ENCODE data around the gene MICAL2.

The MICAL2 gene

DNA sequence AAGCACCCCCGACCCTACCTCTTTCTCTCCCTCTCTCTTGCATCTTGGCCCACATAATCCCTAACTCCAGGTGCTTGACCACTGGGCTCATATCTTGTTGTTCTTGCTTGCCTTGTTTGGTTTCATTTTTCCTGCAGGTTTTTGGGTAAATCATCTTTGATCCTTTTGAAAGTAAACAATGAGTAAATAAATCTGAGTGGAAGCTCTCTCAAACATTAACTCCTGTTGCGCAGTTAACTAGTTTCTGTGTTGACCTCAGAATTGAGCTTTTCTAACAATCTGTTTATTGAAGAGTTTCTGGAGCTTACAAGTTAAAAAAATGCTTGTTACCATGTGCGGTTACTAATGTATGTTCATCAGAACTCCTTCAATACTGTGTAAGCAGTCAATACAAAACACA, 38.8 kb upstream of the MICAL2 start:
- no peak for ATAC-seq

DNA sequence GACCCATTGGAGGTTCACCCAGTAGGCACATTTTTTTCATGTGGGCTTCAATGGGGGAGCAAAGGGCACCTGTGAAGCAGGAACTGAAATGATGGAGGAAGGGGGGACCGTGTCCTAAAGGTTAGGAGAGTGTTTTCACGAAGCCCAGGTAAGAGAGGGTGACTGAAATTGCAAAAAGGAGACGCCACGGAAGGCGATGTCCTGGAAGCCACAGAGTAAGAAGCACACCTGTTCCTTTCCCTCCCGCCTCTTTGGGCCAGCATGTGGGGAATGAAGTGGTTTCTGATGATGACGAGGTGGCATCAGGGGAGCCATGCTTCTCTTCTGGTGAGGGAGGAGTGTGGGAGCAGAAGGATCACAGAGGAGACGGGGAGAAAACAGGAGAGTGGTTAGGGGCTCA, 37.0 kb upstream of the MICAL2 start:
- ATAC-seq: no peak
- no peak for TF ChIP-seq SNAI2 (CRISPR knock-in tag; IDR thresholded peaks at IDR 0.05)
- no peak for TF ChIP-seq CSDC2 (CRISPR knock-in tag; IDR thresholded peaks at IDR 0.05)
- no peak for TF ChIP-seq ESRRG (CRISPR knock-in tag; IDR thresholded peaks at IDR 0.05)
- TF ChIP-seq PPARA (CRISPR knock-in tag; IDR thresholded peaks at IDR 0.05; ENCODE audit: borderline replicate concordance): no peak
- TF ChIP-seq TOX (CRISPR knock-in tag; IDR thresholded peaks at IDR 0.05; ENCODE audit: borderline replicate concordance): no peak
- no peak for TF ChIP-seq ZNF70 (CRISPR knock-in tag; IDR thresholded peaks at IDR 0.05)
- TF ChIP-seq ISL1 (CRISPR knock-in tag; IDR thresholded peaks at IDR 0.05): no peak
- TF ChIP-seq ZNF565 (CRISPR knock-in tag; conservative IDR thresholded peaks at IDR 0.05; ENCODE audit: low read depth): no peak
- TF ChIP-seq RARB (CRISPR knock-in tag; IDR thresholded peaks at IDR 0.05): no peak
- TF ChIP-seq, protein P1, sequence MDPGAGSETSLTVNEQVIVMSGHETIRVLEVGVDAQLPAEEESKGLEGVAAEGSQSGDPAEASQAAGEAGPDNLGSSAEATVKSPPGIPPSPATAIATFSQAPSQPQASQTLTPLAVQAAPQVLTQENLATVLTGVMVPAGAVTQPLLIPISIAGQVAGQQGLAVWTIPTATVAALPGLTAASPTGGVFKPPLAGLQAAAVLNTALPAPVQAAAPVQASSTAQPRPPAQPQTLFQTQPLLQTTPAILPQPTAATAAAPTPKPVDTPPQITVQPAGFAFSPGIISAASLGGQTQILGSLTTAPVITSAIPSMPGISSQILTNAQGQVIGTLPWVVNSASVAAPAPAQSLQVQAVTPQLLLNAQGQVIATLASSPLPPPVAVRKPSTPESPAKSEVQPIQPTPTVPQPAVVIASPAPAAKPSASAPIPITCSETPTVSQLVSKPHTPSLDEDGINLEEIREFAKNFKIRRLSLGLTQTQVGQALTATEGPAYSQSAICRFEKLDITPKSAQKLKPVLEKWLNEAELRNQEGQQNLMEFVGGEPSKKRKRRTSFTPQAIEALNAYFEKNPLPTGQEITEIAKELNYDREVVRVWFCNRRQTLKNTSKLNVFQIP (CRISPR knock-in tag; IDR thresholded peaks at IDR 0.05; ENCODE audit: borderline replicate concordance, low read depth): no peak
- TF ChIP-seq TCF4 (CRISPR knock-in tag; IDR thresholded peaks at IDR 0.05; ENCODE audit: borderline replicate concordance): no peak
- TF ChIP-seq, protein P2, sequence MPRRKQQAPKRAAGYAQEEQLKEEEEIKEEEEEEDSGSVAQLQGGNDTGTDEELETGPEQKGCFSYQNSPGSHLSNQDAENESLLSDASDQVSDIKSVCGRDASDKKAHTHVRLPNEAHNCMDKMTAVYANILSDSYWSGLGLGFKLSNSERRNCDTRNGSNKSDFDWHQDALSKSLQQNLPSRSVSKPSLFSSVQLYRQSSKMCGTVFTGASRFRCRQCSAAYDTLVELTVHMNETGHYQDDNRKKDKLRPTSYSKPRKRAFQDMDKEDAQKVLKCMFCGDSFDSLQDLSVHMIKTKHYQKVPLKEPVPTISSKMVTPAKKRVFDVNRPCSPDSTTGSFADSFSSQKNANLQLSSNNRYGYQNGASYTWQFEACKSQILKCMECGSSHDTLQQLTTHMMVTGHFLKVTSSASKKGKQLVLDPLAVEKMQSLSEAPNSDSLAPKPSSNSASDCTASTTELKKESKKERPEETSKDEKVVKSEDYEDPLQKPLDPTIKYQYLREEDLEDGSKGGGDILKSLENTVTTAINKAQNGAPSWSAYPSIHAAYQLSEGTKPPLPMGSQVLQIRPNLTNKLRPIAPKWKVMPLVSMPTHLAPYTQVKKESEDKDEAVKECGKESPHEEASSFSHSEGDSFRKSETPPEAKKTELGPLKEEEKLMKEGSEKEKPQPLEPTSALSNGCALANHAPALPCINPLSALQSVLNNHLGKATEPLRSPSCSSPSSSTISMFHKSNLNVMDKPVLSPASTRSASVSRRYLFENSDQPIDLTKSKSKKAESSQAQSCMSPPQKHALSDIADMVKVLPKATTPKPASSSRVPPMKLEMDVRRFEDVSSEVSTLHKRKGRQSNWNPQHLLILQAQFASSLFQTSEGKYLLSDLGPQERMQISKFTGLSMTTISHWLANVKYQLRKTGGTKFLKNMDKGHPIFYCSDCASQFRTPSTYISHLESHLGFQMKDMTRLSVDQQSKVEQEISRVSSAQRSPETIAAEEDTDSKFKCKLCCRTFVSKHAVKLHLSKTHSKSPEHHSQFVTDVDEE (CRISPR knock-in tag; IDR thresholded peaks at IDR 0.05): no peak
- TF ChIP-seq BACH2 (CRISPR knock-in tag; IDR thresholded peaks at IDR 0.05; ENCODE audit: borderline replicate concordance): no peak

More for the DNA sequence above, 38.8 kb upstream of the MICAL2 start:
- no peak for TF ChIP-seq ZC3H10 (CRISPR knock-in tag; IDR thresholded peaks at IDR 0.05)
- no peak for TF ChIP-seq CSDC2 (CRISPR knock-in tag; IDR thresholded peaks at IDR 0.05)
- TF ChIP-seq BACH2 (CRISPR knock-in tag; IDR thresholded peaks at IDR 0.05; ENCODE audit: borderline replicate concordance): no peak
- no peak for TF ChIP-seq PPARA (CRISPR knock-in tag; IDR thresholded peaks at IDR 0.05; ENCODE audit: borderline replicate concordance)
- TF ChIP-seq RARB (CRISPR knock-in tag; IDR thresholded peaks at IDR 0.05): no peak
- TF ChIP-seq ZNF70 (CRISPR knock-in tag; IDR thresholded peaks at IDR 0.05): no peak
- TF ChIP-seq ZFP30 (CRISPR knock-in tag; IDR thresholded peaks at IDR 0.05): no peak
- TF ChIP-seq, protein P2 (CRISPR knock-in tag; IDR thresholded peaks at IDR 0.05): no peak
- TF ChIP-seq, protein P3, sequence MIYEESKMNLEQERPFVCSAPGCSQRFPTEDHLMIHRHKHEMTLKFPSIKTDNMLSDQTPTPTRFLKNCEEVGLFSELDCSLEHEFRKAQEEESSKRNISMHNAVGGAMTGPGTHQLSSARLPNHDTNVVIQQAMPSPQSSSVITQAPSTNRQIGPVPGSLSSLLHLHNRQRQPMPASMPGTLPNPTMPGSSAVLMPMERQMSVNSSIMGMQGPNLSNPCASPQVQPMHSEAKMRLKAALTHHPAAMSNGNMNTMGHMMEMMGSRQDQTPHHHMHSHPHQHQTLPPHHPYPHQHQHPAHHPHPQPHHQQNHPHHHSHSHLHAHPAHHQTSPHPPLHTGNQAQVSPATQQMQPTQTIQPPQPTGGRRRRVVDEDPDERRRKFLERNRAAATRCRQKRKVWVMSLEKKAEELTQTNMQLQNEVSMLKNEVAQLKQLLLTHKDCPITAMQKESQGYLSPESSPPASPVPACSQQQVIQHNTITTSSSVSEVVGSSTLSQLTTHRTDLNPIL (CRISPR knock-in tag; IDR thresholded peaks at IDR 0.05; ENCODE audit: low read depth): no peak
- TF ChIP-seq, protein P4, sequence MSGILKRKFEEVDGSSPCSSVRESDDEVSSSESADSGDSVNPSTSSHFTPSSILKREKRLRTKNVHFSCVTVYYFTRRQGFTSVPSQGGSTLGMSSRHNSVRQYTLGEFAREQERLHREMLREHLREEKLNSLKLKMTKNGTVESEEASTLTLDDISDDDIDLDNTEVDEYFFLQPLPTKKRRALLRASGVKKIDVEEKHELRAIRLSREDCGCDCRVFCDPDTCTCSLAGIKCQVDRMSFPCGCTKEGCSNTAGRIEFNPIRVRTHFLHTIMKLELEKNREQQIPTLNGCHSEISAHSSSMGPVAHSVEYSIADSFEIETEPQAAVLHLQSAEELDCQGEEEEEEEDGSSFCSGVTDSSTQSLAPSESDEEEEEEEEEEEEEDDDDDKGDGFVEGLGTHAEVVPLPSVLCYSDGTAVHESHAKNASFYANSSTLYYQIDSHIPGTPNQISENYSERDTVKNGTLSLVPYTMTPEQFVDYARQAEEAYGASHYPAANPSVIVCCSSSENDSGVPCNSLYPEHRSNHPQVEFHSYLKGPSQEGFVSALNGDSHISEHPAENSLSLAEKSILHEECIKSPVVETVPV (CRISPR knock-in tag; IDR thresholded peaks at IDR 0.05): no peak
- TF ChIP-seq OSR1 (CRISPR knock-in tag; IDR thresholded peaks at IDR 0.05): no peak
- no peak for TF ChIP-seq ESRRG (CRISPR knock-in tag; IDR thresholded peaks at IDR 0.05)
- TF ChIP-seq ZNF565 (CRISPR knock-in tag; conservative IDR thresholded peaks at IDR 0.05; ENCODE audit: low read depth): no peak
- TF ChIP-seq ZNF8 (CRISPR knock-in tag; IDR thresholded peaks at IDR 0.05): no peak
- no peak for TF ChIP-seq ARNTL (CRISPR knock-in tag; IDR thresholded peaks at IDR 0.05; ENCODE audit: borderline replicate concordance, low read depth)
- TF ChIP-seq, protein P5, sequence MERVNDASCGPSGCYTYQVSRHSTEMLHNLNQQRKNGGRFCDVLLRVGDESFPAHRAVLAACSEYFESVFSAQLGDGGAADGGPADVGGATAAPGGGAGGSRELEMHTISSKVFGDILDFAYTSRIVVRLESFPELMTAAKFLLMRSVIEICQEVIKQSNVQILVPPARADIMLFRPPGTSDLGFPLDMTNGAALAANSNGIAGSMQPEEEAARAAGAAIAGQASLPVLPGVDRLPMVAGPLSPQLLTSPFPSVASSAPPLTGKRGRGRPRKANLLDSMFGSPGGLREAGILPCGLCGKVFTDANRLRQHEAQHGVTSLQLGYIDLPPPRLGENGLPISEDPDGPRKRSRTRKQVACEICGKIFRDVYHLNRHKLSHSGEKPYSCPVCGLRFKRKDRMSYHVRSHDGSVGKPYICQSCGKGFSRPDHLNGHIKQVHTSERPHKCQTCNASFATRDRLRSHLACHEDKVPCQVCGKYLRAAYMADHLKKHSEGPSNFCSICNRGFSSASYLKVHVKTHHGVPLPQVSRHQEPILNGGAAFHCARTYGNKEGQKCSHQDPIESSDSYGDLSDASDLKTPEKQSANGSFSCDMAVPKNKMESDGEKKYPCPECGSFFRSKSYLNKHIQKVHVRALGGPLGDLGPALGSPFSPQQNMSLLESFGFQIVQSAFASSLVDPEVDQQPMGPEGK (CRISPR knock-in tag; IDR thresholded peaks at IDR 0.05; ENCODE audit: borderline replicate concordance): no peak
